Measurements from ENCODE around the gene MB.

Gene MB

GRCh38 chr22:35615156-35615555, 2.0 kb downstream of the MB start:
- DNase-seq (ENCODE audit: low read depth): no peak

DNA sequence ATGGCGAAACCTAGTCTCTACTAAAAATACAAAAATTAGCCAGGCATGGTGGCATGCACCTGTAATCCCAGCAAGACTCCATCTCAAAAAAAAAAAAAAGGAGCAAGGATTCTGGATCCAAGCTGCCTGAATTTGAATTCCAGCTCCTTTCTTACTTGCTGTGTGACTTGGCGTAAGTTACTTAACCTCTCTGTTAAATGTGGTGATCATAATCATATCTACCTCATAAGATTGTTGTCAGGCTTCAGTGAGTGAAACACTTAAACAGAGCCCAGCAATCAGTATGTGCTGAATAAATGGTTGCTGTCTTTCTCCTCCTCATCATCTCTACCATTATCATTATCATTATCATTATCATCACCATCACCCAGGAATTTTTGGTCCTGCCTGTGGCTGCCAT, 2.7 kb downstream of the MB start:
- no peak for DNase-seq (ENCODE audit: low read depth)

GRCh38 chr22:35612903-35613302, 4.2 kb downstream of the MB start:
- no peak for DNase-seq (ENCODE audit: low read depth)

GRCh38 chr22:35611891-35612576, 5.1 kb downstream of the MB start:
- no peak for DNase-seq (ENCODE audit: low read depth)

- DNase-seq (ENCODE audit: low read depth): no peak
Observed at GRCh38 chr22:35611200-35611890, 5.8 kb downstream of the MB start.

DNA sequence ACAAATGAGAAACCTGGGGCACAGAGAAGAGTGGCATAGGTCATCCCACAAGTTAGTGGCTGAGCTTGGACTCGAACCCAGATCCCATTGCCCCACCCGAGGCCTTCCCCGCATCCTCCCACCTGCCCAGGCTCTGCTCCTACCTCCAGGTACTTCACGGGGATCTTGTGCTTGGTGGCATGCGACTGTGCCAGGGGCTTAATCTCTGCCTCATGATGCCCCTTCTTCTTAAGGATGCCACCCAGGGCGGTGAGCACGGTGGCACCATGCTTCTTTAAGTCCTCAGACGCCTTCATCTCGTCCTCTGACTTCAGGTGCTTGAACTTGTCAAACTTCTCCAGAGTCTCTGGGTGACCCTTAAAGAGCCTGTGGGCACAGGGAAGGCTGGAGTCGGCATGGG, 6.4 kb downstream of the MB start:
- no peak for DNase-seq (ENCODE audit: low read depth)

- no peak for DNase-seq (ENCODE audit: low read depth)
Observed at GRCh38 chr22:35609761-35610160, 7.4 kb downstream of the MB start.

GRCh38 chr22:35609261-35609660, 7.9 kb downstream of the MB start:
- no peak for DNase-seq (ENCODE audit: low read depth)

GRCh38 chr22:35608088-35608487, 9.0 kb downstream of the MB start:
- no peak for DNase-seq (ENCODE audit: low read depth)

- DNase-seq (ENCODE audit: low read depth): no peak
Observed at GRCh38 chr22:35606916-35607315, 10.2 kb downstream of the MB start.

DNA sequence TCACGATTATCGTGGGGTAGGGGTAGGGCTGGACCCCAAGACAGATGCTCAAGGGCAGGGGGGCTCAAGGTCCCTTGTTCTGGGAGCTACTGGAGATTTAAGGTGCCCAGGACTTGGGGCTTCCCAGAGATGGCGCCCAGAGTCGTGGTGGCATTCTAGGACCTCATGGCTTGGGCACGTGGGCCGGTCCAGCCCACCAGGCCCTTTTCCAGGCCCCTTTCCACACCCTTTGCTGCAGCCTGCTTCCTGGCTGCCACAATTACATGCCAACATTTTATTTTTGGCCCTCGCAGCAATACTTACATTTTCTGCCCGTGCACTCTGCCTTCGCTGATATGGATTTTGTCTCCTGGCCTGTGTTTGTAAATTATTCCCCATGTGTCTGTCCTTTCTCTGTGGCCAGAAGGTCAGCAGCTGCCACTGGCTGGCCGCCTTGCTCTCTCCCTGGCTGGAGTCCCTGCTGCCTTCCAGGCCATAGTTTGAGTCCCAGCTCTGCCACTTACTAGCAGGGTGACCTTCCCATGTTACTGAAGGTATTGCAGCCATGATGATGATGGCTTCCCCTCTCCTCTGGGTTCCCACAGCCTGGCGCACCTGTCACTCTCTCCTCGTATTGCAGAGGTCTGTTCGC, 11.2 kb downstream of the MB start:
- DNase-seq (ENCODE audit: low read depth): no peak

DNA sequence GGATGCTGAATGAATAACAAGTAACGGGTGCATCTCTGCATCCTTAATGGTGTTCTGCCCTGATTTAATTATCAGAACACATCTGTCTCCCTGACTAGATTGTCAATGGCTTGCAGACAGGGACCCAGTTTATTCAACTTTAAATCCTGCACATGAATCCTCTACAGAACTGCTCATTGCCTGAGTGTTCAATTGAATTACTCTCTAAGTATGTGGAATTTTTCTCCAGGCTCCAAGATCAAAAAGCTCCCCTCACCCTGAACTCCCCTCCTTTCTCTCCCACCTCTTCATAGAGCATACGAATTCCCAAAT, 11.8 kb downstream of the MB start:
- no peak for DNase-seq (ENCODE audit: low read depth)

DNA sequence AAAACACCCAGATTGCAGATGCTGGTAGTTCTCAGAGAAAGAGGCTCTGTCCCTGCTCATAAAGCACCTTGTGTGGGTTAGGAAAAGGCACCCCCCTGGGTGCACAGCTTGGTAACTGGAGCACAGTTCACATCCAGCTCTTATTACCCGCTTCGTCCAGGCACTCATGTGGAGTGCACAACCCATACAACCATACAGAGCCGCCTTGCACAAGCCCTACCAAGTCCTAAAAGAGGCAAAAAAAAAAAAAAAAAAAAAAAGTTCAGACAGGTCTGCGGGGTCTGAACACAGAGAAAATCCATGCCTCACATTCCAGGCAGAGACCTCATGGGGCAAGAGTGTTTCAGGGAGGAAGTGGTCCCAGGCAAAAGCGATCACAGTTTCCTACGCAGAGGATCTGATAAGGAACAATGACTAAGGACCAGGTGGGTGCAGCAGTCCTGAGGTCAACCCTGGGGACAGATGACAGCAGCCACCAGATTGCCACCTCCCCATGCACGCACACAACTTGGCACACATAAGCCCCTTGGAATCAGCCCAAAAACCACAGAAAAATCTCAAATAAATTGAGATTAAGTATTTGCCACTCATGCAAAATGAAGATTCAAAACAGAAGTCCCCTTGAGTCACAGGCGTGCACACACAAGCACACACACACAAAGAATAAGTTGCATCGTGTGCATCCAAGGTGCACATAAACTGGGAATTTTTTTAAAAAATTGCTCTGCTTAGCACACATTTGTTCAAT, 12.3 kb downstream of the MB start:
- no peak for DNase-seq (ENCODE audit: low read depth)

- DNase-seq (ENCODE audit: low read depth): no peak
Observed at GRCh38 chr22:35601743-35602615, 15.2 kb downstream of the MB start.

- DNase-seq (ENCODE audit: low read depth): no peak
Observed at GRCh38 chr22:35601013-35601580, 16.0 kb downstream of the MB start.

DNA sequence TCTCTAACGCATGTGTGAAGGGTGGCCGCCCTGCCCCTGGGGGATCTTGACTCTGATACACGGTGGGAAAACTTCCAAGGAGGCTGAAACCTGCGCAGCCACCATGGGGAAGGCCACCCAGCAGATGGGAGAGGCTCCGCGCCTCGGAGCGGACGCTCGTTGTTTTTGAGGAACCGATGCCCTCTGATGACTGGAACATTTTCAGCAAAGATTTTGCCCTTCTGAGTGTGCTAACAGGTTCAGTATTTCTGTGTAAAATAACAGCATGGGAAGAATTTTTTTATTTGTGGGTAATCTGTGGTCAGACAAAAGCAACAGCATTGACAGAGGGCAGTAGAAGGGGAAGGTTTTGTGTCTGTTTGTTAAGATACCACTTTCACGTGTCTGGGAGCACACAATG, 16.7 kb downstream of the MB start:
- no peak for DNase-seq (ENCODE audit: low read depth)

DNA sequence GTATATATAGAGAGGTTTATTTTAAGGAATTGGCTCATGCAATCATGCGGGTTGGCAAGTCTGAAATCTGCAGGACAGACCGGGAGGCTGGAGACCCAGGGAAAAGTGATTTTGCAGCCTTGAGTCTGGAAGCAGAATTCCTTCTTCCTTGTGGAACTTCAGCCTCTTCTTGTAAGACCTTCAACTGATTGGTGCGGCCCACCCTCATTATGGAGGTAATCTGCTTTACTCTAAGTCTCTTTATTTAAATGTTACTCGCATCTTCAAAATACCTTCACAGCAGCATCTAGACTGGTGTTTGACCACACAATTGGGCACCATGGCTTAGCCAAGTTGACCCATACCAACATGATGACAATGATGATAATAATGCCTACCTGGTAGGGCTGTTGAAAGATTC, 17.8 kb downstream of the MB start:
- DNase-seq (ENCODE audit: low read depth): no peak

GRCh38 chr22:35598396-35598710, 18.8 kb downstream of the MB start:
- no peak for DNase-seq (ENCODE audit: low read depth)

DNA sequence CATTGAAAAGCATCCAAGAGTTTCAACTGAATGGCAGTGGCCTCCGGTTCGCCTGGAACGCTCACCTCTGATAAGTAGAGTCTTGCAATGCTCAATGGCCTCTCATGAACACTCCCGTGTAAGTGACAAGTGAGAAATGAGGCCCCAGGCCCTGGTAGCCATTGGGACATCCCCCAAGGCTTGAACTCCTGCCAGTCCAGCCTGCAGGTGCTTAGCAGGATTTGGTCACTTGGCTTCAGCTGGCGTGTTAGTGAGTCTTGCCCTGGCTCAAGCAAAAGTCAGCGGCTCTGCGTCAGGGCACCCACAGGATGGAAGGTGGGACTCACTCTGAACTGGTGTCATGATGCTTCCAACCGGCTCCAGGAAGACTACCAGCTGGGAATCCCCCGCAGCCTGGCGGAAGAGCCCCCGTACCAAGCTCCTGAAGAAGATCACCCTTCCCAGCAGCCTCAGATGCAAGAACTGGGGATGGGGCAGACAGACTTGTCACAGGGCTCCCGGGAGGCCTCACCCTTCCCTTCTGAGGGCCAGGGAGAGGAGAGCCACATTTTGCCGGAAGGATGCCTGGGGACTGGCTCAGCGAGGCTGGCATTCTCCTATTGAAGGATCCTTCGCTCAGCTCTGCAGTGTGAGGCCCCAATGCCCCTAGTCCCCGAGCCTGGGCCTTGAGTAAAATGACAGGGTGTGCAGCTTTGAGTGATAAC, 19.3 kb downstream of the MB start:
- no peak for DNase-seq (ENCODE audit: low read depth)

- no peak for DNase-seq (ENCODE audit: low read depth)
Observed at GRCh38 chr22:35596821-35597220, 20.3 kb downstream of the MB start.

DNA sequence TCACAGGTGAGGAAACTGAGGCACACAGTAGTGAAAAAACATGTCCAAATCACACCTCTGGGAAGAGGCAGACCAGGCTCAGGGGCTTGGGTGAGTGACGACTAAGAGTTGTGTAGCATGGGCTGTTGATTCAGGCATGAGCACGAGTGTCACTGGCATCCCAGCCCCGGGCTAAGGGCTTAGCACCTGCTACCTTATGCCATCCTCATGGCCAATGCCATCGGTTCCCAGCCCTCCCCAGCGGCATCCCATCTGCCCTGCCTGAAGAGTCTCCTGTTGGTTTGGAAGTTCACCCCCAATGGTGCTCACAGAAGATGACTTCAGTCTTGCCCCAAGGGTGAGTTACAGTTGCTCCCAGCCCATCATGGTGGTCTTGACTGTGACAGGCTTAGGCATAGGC, 22.4 kb downstream of the MB start:
- DNase-seq (ENCODE audit: low read depth): no peak
